GM12872 (cell line): ENCODE data around the gene DEFB114.

Source experiments
- TF ChIP-seq, protein P1 (sequence below): IDR thresholded peaks from 3 replicates; pipeline ENCODE4 v1.5.1; 2011; ENCODE audit warnings: low read depth, mild to moderate bottlenecking, low read length, moderate library complexity; ENCODE audit not compliant: insufficient read depth

Gene DEFB114, protein sequence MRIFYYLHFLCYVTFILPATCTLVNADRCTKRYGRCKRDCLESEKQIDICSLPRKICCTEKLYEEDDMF

DNA sequence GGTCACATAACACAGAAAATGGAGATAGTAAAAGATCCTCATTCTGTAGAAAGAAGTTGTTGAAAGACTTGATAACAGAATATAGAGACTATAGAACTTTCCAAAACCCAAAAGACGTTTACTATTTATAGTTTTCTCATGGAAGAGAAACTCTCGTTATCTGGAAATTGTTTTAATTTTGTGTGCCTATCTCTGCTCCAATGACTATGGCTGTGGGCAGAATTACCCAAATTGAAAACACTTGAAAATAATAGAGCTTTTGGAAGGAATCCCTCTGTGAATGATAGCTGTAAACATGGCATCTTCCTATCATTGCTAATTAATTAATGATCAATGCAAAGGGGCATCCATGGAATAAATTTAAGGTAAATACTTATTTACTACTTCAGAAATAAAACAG, at the start of gene DEFB114:
Gene DEFB114, minus strand, starts transcription at position 101 of the 400 bp plus-strand sequence. Its CDS starts 59 bp downstream, at position 42.
- TF ChIP-seq, protein P1, sequence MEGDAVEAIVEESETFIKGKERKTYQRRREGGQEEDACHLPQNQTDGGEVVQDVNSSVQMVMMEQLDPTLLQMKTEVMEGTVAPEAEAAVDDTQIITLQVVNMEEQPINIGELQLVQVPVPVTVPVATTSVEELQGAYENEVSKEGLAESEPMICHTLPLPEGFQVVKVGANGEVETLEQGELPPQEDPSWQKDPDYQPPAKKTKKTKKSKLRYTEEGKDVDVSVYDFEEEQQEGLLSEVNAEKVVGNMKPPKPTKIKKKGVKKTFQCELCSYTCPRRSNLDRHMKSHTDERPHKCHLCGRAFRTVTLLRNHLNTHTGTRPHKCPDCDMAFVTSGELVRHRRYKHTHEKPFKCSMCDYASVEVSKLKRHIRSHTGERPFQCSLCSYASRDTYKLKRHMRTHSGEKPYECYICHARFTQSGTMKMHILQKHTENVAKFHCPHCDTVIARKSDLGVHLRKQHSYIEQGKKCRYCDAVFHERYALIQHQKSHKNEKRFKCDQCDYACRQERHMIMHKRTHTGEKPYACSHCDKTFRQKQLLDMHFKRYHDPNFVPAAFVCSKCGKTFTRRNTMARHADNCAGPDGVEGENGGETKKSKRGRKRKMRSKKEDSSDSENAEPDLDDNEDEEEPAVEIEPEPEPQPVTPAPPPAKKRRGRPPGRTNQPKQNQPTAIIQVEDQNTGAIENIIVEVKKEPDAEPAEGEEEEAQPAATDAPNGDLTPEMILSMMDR = no peak

GRCh38 chr6:50007819-50008218, 43.9 kb upstream of the DEFB114 start:
- TF ChIP-seq, protein P1 = no peak

DNA sequence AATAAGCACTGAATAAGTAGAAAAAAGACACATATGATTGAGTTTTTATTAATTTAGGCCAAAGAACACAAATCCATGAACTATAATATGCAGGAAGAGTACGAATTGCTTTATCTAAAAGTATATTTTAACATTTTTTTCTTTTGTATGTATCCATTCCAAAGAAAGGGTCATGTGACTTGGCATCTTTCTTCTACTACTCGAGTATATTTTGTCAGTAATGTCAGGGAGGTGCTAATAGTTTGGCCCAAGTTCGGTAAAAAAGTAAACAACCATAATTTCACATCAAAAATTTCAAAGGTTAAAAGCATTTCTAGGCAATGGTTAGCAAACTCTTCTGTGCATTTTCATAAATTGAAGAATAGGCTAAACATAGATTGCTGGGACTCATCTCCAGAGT, 39.2 kb upstream of the DEFB114 start:
- TF ChIP-seq, protein P1 = no peak

GRCh38 chr6:49995278-49995677, 31.3 kb upstream of the DEFB114 start:
- TF ChIP-seq, protein P1 = no peak

DNA sequence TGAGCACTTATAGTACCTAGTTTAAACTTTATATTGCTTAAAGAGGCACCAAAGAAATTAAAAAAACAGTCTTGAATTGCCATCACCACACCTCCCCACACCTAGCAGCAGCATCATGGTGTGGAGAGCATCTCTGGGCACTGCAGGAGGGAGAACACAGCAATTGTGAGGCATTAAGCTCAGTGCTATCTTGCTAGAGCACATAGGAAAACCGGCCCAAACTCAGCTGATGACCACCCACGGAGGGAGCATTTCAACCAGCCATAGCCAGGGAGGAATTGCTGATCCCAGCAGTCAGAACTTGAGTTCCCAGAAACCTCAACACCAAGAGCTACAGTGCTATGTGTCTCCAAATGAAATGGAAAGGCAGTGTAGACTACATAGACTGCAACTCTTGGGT, 24.9 kb upstream of the DEFB114 start:
- TF ChIP-seq, protein P1 = no peak

- TF ChIP-seq, protein P1 = no peak
Observed at GRCh38 chr6:49987749-49988148, 23.8 kb upstream of the DEFB114 start.

- TF ChIP-seq, protein P1 = no peak
Observed at GRCh38 chr6:49986551-49986950, 22.6 kb upstream of the DEFB114 start.
